IMR-90 (cell line): Measurements from ENCODE around the gene SLF2. TPM values are rescaled to one million over a fixed set of nuclear protein-coding genes. Genes with fewer than 3 reads are reported as not detected.

Experiments
- ATAC-seq: fragments of 200-7000 bp; cut with Tn5 transposase; 2 replicates; pipeline ENCODE4 v1.9.1; 2020; ENCODE audit warnings: low read depth, mild to moderate bottlenecking, moderate library complexity
- BruUV-seq: library from RNA; stranded (reverse); fragments of 400-500 nt; replicated peaks from 2 replicates; lab custom pipeline; 2021; lab: Mats Ljungman, UMichigan
- CTCF ChIA-PET: fragments of 300-600 bp; formaldehyde crosslinking; extraction: SDS; loops from one replicate; lab custom pipeline; 2021; ENCODE audit warnings: antibody characterized with exemption; lab: Yijun Ruan, JAX
- POLR2A ChIA-PET: fragments of 300-600 bp; sonication (Branson Sonifier 250); formaldehyde crosslinking; loops from one replicate; lab custom pipeline; 2022; ENCODE audit warnings: antibody characterized with exemption; ENCODE audit not compliant: unreplicated experiment; lab: Charles Lee
- DNase-seq: peaks from one replicate; pipeline ENCODE4 v3.0.0; 2013
- H2AFZ ChIP-seq: replicated peaks from 2 replicates; pipeline ENCODE3; 2013; ENCODE audit warnings: low read length, mild to moderate bottlenecking; ENCODE audit not compliant: poor library complexity
- H2AK5ac ChIP-seq: 2 replicates; pipeline ENCODE4 v1.6.1; 2013; ENCODE audit warnings: low read depth, low read length, inconsistent platforms
- H2AK9ac ChIP-seq: replicated peaks from 2 replicates; pipeline ENCODE3; 2013; ENCODE audit warnings: mild to moderate bottlenecking, low read depth, low read length, moderate library complexity; ENCODE audit not compliant: poor library complexity
- H2BK120ac ChIP-seq: 2 replicates; pipeline ENCODE4 v1.6.1; 2013; ENCODE audit warnings: low read depth, low read length, inconsistent platforms
- H2BK15ac ChIP-seq: 3 replicates; pipeline ENCODE4 v1.6.1; 2013; ENCODE audit warnings: low read depth, low read length, inconsistent platforms
- H2BK20ac ChIP-seq: 2 replicates; pipeline ENCODE4 v1.6.1; 2013; ENCODE audit warnings: low read depth, mild to moderate bottlenecking, inconsistent platforms, low read length, moderate library complexity
- H2BK5ac ChIP-seq: 2 replicates; pipeline ENCODE4 v1.6.1; 2013; ENCODE audit warnings: mild to moderate bottlenecking, low read depth, low read length, inconsistent platforms; ENCODE audit not compliant: poor library complexity, severe bottlenecking
- H3K14ac ChIP-seq: replicated peaks from 2 replicates; pipeline ENCODE4 v1.6.1; 2013; ENCODE audit warnings: low read depth, low read length, inconsistent platforms
- H3K18ac ChIP-seq: 2 replicates; pipeline ENCODE4 v1.6.1; 2013; ENCODE audit warnings: low read depth, low read length, control low read depth
- H3K23ac ChIP-seq: 2 replicates; pipeline ENCODE4 v1.6.1; 2013; ENCODE audit warnings: low read depth, low read length, inconsistent platforms
- H3K27ac ChIP-seq: 2 replicates; pipeline ENCODE4 v1.5.1; 2013; ENCODE audit warnings: mild to moderate bottlenecking, control low read depth, low read length; ENCODE audit not compliant: insufficient read depth
- H3K27me3 ChIP-seq: 2 replicates; pipeline ENCODE4 v1.6.1; 2013; ENCODE audit warnings: low read length; ENCODE audit not compliant: control insufficient read depth, insufficient read depth
- H3K36me3 ChIP-seq: 2 replicates; pipeline ENCODE4 v1.6.1; 2013; ENCODE audit warnings: low read length, mixed read lengths; ENCODE audit not compliant: control insufficient read depth, insufficient read depth
- H3K4ac ChIP-seq: 2 replicates; pipeline ENCODE4 v1.6.1; 2013; ENCODE audit warnings: low read depth, low read length, inconsistent platforms
- H3K4me1 ChIP-seq: 2 replicates; pipeline ENCODE4 v1.6.1; 2013; ENCODE audit warnings: low read length, mixed read lengths; ENCODE audit not compliant: control insufficient read depth, insufficient read depth
- H3K4me2 ChIP-seq: 2 replicates; pipeline ENCODE4 v1.6.1; 2013; ENCODE audit warnings: low read depth, mild to moderate bottlenecking, control low read depth, low read length, moderate library complexity
- H3K4me3 ChIP-seq: 2 replicates; pipeline ENCODE4 v1.5.1; 2013; ENCODE audit warnings: low read depth, mild to moderate bottlenecking, control low read depth, low read length, moderate library complexity; ENCODE audit not compliant: insufficient read depth
- H3K56ac ChIP-seq: 2 replicates; pipeline ENCODE4 v1.6.1; 2013; ENCODE audit warnings: low read length, inconsistent platforms; ENCODE audit not compliant: insufficient read depth; ENCODE audit errors: extremely low read depth
- H3K79me1 ChIP-seq, 2 experiments: 2 replicates each; pipeline ENCODE4 v1.6.1; 2013; ENCODE audit warnings: low read length in 2 of 2, inconsistent platforms in 1 of 2, low read depth in 1 of 2
- H3K9ac ChIP-seq: 2 replicates; pipeline ENCODE4 v1.6.1; 2013; ENCODE audit warnings: low read depth, low read length, control low read depth
- H3K9me1 ChIP-seq: 2 replicates; pipeline ENCODE4 v1.6.1; 2013; ENCODE audit warnings: low read length, inconsistent platforms; ENCODE audit not compliant: insufficient read depth
- H3K9me3 ChIP-seq: 2 replicates; pipeline ENCODE4 v1.6.1; 2013; ENCODE audit warnings: low read length; ENCODE audit not compliant: control insufficient read depth, insufficient read depth
- H4K20me1 ChIP-seq: 2 replicates; pipeline ENCODE4 v1.6.1; 2013; ENCODE audit warnings: low read length, inconsistent platforms; ENCODE audit not compliant: insufficient read depth
- H4K5ac ChIP-seq: 2 replicates; pipeline ENCODE4 v1.6.1; 2013; ENCODE audit warnings: mild to moderate bottlenecking, low read depth, low read length, control low read depth
- H4K8ac ChIP-seq, 2 experiments: 2 replicates each; pipeline ENCODE4 v1.6.1; 2013; ENCODE audit warnings: low read depth in 2 of 2, low read length in 2 of 2, control low read depth in 1 of 2, inconsistent platforms in 1 of 2
- H4K91ac ChIP-seq: 2 replicates; pipeline ENCODE4 v1.6.1; 2013; ENCODE audit warnings: low read depth, low read length, inconsistent platforms; ENCODE audit not compliant: insufficient read depth
- BHLHE40 ChIP-seq: fragments of 150-350 bp; IDR thresholded peaks from 2 replicates; pipeline ENCODE4 v1.6.1; 2016; ENCODE audit warnings: mild to moderate bottlenecking, low read depth, low read length
- CEBPB ChIP-seq: IDR thresholded peaks from 2 replicates; pipeline ENCODE4 v1.6.1; 2012; ENCODE audit warnings: low read depth, low read length, improper control_type of control experiment
- CHD1 ChIP-seq: IDR thresholded peaks from 2 replicates; pipeline ENCODE4 v1.6.1; 2012; ENCODE audit warnings: low read depth, low read length, improper control_type of control experiment
- FOS ChIP-seq: fragments of 150-350 bp; IDR thresholded peaks from 2 replicates; pipeline ENCODE4 v1.6.1; 2016; ENCODE audit warnings: low read depth, low read length
- MAFK ChIP-seq: IDR thresholded peaks from 2 replicates; pipeline ENCODE4 v1.6.1; 2012; ENCODE audit warnings: low read depth, low read length, improper control_type of control experiment
- MAZ ChIP-seq: IDR thresholded peaks from 2 replicates; pipeline ENCODE4 v1.6.1; 2012; ENCODE audit warnings: low read depth, mild to moderate bottlenecking, low read length, improper control_type of control experiment, moderate library complexity, borderline replicate concordance
- MXI1 ChIP-seq: IDR thresholded peaks from 2 replicates; pipeline ENCODE4 v1.6.1; 2012; ENCODE audit warnings: low read depth, mild to moderate bottlenecking, low read length, moderate library complexity, borderline replicate concordance
- NFE2L2 ChIP-seq: fragments of 150-350 bp; IDR thresholded peaks from 2 replicates; pipeline ENCODE4 v1.6.1; 2016; ENCODE audit warnings: low read depth, mild to moderate bottlenecking, low read length
- POLR2A ChIP-seq: IDR thresholded peaks from 2 replicates; pipeline ENCODE4 v1.6.1; 2012; ENCODE audit warnings: mild to moderate bottlenecking, low read depth, low read length
- RAD21 ChIP-seq: IDR thresholded peaks from 2 replicates; pipeline ENCODE4 v1.6.1; 2012; ENCODE audit warnings: low read length, improper control_type of control experiment
- RCOR1 ChIP-seq: IDR thresholded peaks from 2 replicates; pipeline ENCODE4 v1.6.1; 2012; ENCODE audit warnings: mild to moderate bottlenecking, low read length, improper control_type of control experiment; ENCODE audit not compliant: insufficient replicate concordance
- USF2 ChIP-seq: fragments of 150-350 bp; IDR thresholded peaks from 2 replicates; pipeline ENCODE4 v1.6.1; 2017; ENCODE audit warnings: mild to moderate bottlenecking, antibody characterized with exemption, low read length, low read depth
- WGBS, 2 experiments: methylation state at CpG; one replicate each; pipeline versions ENCODE4 v1.1.5 to v1.1.7; 2013; ENCODE audit warnings: missing lambda C conversion rate in 2 of 2; ENCODE audit not compliant: insufficient read length in 1 of 2; ENCODE audit errors: extremely low coverage in 2 of 2; 5-methylcytosine and 5-hydroxymethylcytosine counted together
- dilution Hi-C: fragments of 300-500 bp; cut with HindIII; formaldehyde crosslinking; loops from one replicate; pipeline ENCODE4 v1.14.3; 2018; ENCODE audit warnings: low sequenced_read_pairs; ENCODE audit not compliant: unreplicated experiment
- in situ Hi-C: fragments of 300-500 bp; cut with MboI; formaldehyde crosslinking; loops from 3 replicates; pipeline ENCODE4 v1.14.3; 2019; ENCODE audit warnings: low sequenced_read_pairs, inconsistent platforms, mixed read lengths
- intact Hi-C: fragments of 100-400 bp; cut with micrococcal nuclease; formaldehyde crosslinking; loops from 2 replicates; pipeline ENCODE4 v1.10.0; 2022
- polyA plus RNA-seq, 3 experiments: library from polyadenylated mRNA; depleted of rRNA; stranded (reverse); fragments of >200 nt; gene quantifications; 2 replicates each; pipeline ENCODE4 v1.2.3, GENCODE V29; 2012; ENCODE audit warnings: low replicate concordance in 1 of 3
- total RNA-seq: library from RNA; depleted of rRNA; stranded (reverse); fragments of >200 nt; gene quantifications from 2 replicates; pipeline ENCODE4 v1.2.3, GENCODE V29; 2012
- TF ChIP-seq, protein P1 (sequence below): conservative IDR thresholded peaks from 2 replicates; pipeline ENCODE4 v1.5.1; 2012; ENCODE audit warnings: mild to moderate bottlenecking, low read depth, low read length, improper control_type of control experiment
- TF ChIP-seq, protein P2 (sequence below): fragments of 150-350 bp; IDR thresholded peaks from 2 replicates; pipeline ENCODE4 v1.6.1; 2016; ENCODE audit warnings: low read depth, mild to moderate bottlenecking, low read length, moderate library complexity, borderline replicate concordance

Gene SLF2
- total and polyA plus RNA-seq, 2 of the 4 experiments (the other 2 are of a cell fraction), result 8.5 to 21.7 TPM

DNA sequence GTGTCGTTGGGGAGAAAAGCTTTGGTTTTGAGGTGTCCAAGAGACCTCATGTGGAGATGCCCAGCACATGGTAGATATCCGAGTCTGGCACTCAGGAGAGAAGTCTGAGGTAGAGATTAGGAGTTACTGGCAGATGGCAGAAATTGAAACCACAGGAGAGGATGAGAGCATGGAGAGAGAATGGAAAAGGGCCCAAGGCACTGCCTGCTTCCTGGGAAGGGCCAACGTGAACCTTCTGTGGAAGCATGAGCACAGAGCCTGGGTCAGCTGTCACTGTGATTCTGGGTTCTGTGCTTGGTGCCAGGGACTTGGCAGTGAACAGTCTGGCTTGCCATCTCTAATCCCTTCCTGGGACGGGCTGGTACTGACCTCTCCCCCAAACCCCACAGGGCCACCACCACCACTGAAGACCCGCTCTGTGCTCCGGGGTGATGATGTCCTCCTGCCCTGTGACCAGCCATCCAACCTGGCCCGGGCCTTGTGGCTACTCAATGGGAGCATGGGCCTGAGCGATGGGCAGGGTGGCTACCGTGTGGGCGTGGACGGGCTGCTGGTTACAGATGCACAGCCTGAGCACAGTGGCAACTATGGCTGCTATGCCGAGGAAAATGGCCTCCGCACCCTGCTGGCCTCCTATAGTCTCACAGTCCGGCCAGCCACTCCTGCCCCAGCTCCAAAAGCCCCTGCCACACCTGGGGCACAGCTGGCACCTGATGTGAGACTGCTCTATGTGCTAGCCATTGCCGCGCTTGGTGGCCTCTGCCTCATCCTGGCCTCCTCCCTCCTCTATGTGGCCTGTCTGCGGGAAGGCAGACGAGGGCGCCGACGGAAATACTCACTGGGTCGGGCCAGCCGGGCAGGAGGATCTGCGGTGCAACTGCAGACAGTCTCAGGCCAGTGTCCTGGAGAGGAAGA, 70.4 kb downstream of the SLF2 start:
- no peak overlapping the region for H3K4ac ChIP-seq
- H3K9ac ChIP-seq, result no peak overlapping the region
- no peak overlapping the region for H3K23ac ChIP-seq
- no peak overlapping the region for H2AK9ac ChIP-seq
- H2BK15ac ChIP-seq, result no peak overlapping the region
- H3K27me3 ChIP-seq, result no peaks in the 10 kb centered on the region
- H3K14ac ChIP-seq, result no peak overlapping the region
- no peak overlapping the region for H3K56ac ChIP-seq
- peaks cover 35% of the 10 kb centered on the region for H3K36me3 ChIP-seq
- H2BK120ac ChIP-seq, result no peak overlapping the region
- no peak overlapping the region for H4K5ac ChIP-seq
- no peak overlapping the region for H2BK20ac ChIP-seq
- no TSS peak for BruUV-seq
- dilution Hi-C loops, result no loop called here
- ATAC-seq (no peak), DNase-seq (no peak)
- in situ Hi-C loops, result no loop called here
- no peak overlapping the region for H2BK5ac ChIP-seq
- no peak overlapping the region for H4K8ac ChIP-seq
- no peak overlapping the region for H3K27ac ChIP-seq
- ChIA-PET POLR2A (interaction anchor here (0.6 kb wide), 1 partner anchor 369 kb away, joined by 4 read pairs; no protein-coding TSS in a partner anchor), CTCF (no interaction called here)
- peaks cover 27 to 41% of the 10 kb centered on the region in 2 experiments for H3K79me1 ChIP-seq
- H3K4me2 ChIP-seq, result no peak overlapping the region
- H4K91ac ChIP-seq, result no peak overlapping the region
- intact Hi-C loops, result no loop called here
- H4K20me1 ChIP-seq, result peaks cover 3% of the 10 kb centered on the region; the same call in 1 of the 2 replicates
- H3K4me1 ChIP-seq, result peaks cover 8% of the 10 kb centered on the region; the same call in 1 of the 2 replicates
- 91% methylated on average over 13 of the region's 24 CpGs; no CpG with 5 or more reads in 1 of the 2 experiments for WGBS, 2 experiments
- no peak overlapping the region for H2AK5ac ChIP-seq
- H3K9me1 ChIP-seq, result peaks cover 13% of the 10 kb centered on the region
- H2AFZ ChIP-seq, result no peak overlapping the region
- no peak overlapping the region for H3K4me3 ChIP-seq
- no peak overlapping the region for H3K18ac ChIP-seq
- H3K9me3 ChIP-seq, result no peaks in the 10 kb centered on the region
- TF ChIP-seq MAZ (no peak), RCOR1 (no peak), CHD1 (no peak), FOS (no peak), MXI1 (no peak), USF2 (no peak), NFE2L2 (no peak), RAD21 (no peak), BHLHE40 (no peak), CEBPB (no peak), POLR2A (no peak), MAFK (no peak)
- TF ChIP-seq, protein P1, sequence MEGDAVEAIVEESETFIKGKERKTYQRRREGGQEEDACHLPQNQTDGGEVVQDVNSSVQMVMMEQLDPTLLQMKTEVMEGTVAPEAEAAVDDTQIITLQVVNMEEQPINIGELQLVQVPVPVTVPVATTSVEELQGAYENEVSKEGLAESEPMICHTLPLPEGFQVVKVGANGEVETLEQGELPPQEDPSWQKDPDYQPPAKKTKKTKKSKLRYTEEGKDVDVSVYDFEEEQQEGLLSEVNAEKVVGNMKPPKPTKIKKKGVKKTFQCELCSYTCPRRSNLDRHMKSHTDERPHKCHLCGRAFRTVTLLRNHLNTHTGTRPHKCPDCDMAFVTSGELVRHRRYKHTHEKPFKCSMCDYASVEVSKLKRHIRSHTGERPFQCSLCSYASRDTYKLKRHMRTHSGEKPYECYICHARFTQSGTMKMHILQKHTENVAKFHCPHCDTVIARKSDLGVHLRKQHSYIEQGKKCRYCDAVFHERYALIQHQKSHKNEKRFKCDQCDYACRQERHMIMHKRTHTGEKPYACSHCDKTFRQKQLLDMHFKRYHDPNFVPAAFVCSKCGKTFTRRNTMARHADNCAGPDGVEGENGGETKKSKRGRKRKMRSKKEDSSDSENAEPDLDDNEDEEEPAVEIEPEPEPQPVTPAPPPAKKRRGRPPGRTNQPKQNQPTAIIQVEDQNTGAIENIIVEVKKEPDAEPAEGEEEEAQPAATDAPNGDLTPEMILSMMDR, result no peak
- TF ChIP-seq, protein P2, sequence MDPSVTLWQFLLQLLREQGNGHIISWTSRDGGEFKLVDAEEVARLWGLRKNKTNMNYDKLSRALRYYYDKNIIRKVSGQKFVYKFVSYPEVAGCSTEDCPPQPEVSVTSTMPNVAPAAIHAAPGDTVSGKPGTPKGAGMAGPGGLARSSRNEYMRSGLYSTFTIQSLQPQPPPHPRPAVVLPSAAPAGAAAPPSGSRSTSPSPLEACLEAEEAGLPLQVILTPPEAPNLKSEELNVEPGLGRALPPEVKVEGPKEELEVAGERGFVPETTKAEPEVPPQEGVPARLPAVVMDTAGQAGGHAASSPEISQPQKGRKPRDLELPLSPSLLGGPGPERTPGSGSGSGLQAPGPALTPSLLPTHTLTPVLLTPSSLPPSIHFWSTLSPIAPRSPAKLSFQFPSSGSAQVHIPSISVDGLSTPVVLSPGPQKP, result no peak
